GM19193 (cell line): ENCODE results near the gene SH3TC1.

Experiments used
- POLR2A ChIP-seq: IDR thresholded peaks from 4 replicates; pipeline ENCODE4 v1.6.1; 2011; ENCODE audit not compliant: insufficient read depth, insufficient read length; ENCODE audit errors: extremely low read depth

Gene SH3TC1

GRCh38 chr4:8209181-8209874, 10.2 kb downstream of the SH3TC1 start:
- no peak for TF ChIP-seq POLR2A

- no peak for TF ChIP-seq POLR2A
Observed at GRCh38 chr4:8210010-8210409, 10.9 kb downstream of the SH3TC1 start.

- no peak for TF ChIP-seq POLR2A
Observed at GRCh38 chr4:8210616-8211015, 11.5 kb downstream of the SH3TC1 start.

- no peak for TF ChIP-seq POLR2A
Observed at GRCh38 chr4:8211251-8211650, 12.2 kb downstream of the SH3TC1 start.

GRCh38 chr4:8211737-8212581, 12.9 kb downstream of the SH3TC1 start:
- no peak for TF ChIP-seq POLR2A

- TF ChIP-seq POLR2A: no peak
Observed at GRCh38 chr4:8212622-8213021, 13.5 kb downstream of the SH3TC1 start.

- TF ChIP-seq POLR2A: no peak
Observed at GRCh38 chr4:8213121-8213520, 14.0 kb downstream of the SH3TC1 start.

GRCh38 chr4:8214136-8214535, 15.0 kb downstream of the SH3TC1 start:
- TF ChIP-seq POLR2A: no peak

GRCh38 chr4:8215001-8215427, 15.9 kb downstream of the SH3TC1 start:
- no peak for TF ChIP-seq POLR2A

GRCh38 chr4:8215641-8216442, 16.8 kb downstream of the SH3TC1 start:
- TF ChIP-seq POLR2A: no peak

- no peak for TF ChIP-seq POLR2A
Observed at GRCh38 chr4:8216443-8217245, 17.6 kb downstream of the SH3TC1 start.

GRCh38 chr4:8217246-8217511, 18.1 kb downstream of the SH3TC1 start:
- TF ChIP-seq POLR2A: no peak

GRCh38 chr4:8217871-8218270, 18.8 kb downstream of the SH3TC1 start:
- no peak for TF ChIP-seq POLR2A

GRCh38 chr4:8218371-8219031, 19.4 kb downstream of the SH3TC1 start:
- TF ChIP-seq POLR2A: no peak
